WTC11 (cell line): ENCODE data around the gene ITGAV. TPM values are rescaled to one million over a fixed set of nuclear protein-coding genes. Genes with fewer than 3 reads are reported as not detected.

Source experiments
- ATAC-seq: fragments of 200-7000 bp; cut with Tn5 transposase; 2 replicates; pipeline ENCODE4 v1.10.0; 2021; ENCODE audit warnings: mild to moderate bottlenecking, moderate library complexity
- CTCF ChIA-PET: fragments of 300-600 bp; sonication (Branson Sonifier 250); formaldehyde crosslinking; loops from one replicate; lab custom pipeline; 2021; ENCODE audit warnings: antibody characterized with exemption; lab: Charles Lee
- POLR2A ChIA-PET: fragments of 350-600 bp; sonication (Branson Sonifier 250); formaldehyde crosslinking; loops from one replicate; lab custom pipeline; 2021; ENCODE audit warnings: antibody characterized with exemption; lab: Charles Lee
- DNase-seq: peaks from one replicate; pipeline ENCODE4 v3.0.0; 2021; ENCODE audit warnings: low spot score
- H3K27ac Mint-ChIP-seq: 2 replicates; pipeline ENCODE4 v1.8.0; 2021; ENCODE audit warnings: mixed read lengths
- H3K27me3 Mint-ChIP-seq: 2 replicates; pipeline ENCODE4 v1.8.0; 2021; ENCODE audit warnings: low read depth, mild to moderate bottlenecking, moderate library complexity, mixed read lengths
- H3K36me3 Mint-ChIP-seq: 2 replicates; pipeline ENCODE4 v1.8.0; 2021; ENCODE audit warnings: mixed read lengths
- H3K4me1 Mint-ChIP-seq: 2 replicates; pipeline ENCODE4 v1.8.0; 2022; ENCODE audit warnings: mixed read lengths
- H3K4me3 Mint-ChIP-seq: 2 replicates; pipeline ENCODE4 v1.8.0; 2021; ENCODE audit warnings: mild to moderate bottlenecking, moderate library complexity, mixed read lengths
- H3K9me3 Mint-ChIP-seq: 2 replicates; pipeline ENCODE4 v1.8.0; 2021; ENCODE audit warnings: mixed read lengths
- ATF6 ChIP-seq: sonication (generic); formaldehyde crosslinking; IDR thresholded peaks from 2 replicates; pipeline ENCODE4 v1.8.1; 2023; ENCODE audit warnings: mild to moderate bottlenecking, missing genetic modification reagents
- CREM ChIP-seq: sonication (generic); formaldehyde crosslinking; IDR thresholded peaks from 2 replicates; pipeline ENCODE4 v1.8.1; 2022; ENCODE audit warnings: mild to moderate bottlenecking, missing genetic modification reagents, moderate library complexity
- E2F5 ChIP-seq: sonication (generic); formaldehyde crosslinking; IDR thresholded peaks from 2 replicates; pipeline ENCODE4 v1.8.1; 2022; ENCODE audit warnings: mild to moderate bottlenecking, moderate library complexity, missing genetic modification reagents
- ESRRA ChIP-seq: sonication (generic); formaldehyde crosslinking; IDR thresholded peaks from 2 replicates; pipeline ENCODE4 v1.8.1; 2022; ENCODE audit warnings: mild to moderate bottlenecking, missing genetic modification reagents, borderline replicate concordance
- ETV6 ChIP-seq: sonication (generic); formaldehyde crosslinking; IDR thresholded peaks from 2 replicates; pipeline ENCODE4 v1.8.1; 2022; ENCODE audit warnings: mild to moderate bottlenecking, missing genetic modification reagents
- GABPB1 ChIP-seq: sonication (generic); formaldehyde crosslinking; IDR thresholded peaks from 2 replicates; pipeline ENCODE4 v1.8.1; 2023; ENCODE audit warnings: mild to moderate bottlenecking, missing genetic modification reagents
- KAT7 ChIP-seq: sonication (generic); formaldehyde crosslinking; IDR thresholded peaks from 2 replicates; pipeline ENCODE4 v1.8.1; 2023; ENCODE audit warnings: missing genetic modification reagents, mild to moderate bottlenecking, borderline replicate concordance
- NFYB ChIP-seq: sonication (generic); formaldehyde crosslinking; conservative IDR thresholded peaks from 2 replicates; pipeline ENCODE4 v1.8.0; 2022; ENCODE audit warnings: low read depth, missing genetic modification reagents
- OVOL2 ChIP-seq: fragments of 250-450 bp; sonication (Bioruptor Pico); IDR thresholded peaks from 2 replicates; pipeline ENCODE4 v1.9.0; 2021; ENCODE audit warnings: mild to moderate bottlenecking, borderline replicate concordance
- PREB ChIP-seq: sonication (generic); formaldehyde crosslinking; IDR thresholded peaks from 2 replicates; pipeline ENCODE4 v1.8.1; 2022; ENCODE audit warnings: mild to moderate bottlenecking, missing genetic modification reagents, moderate library complexity, borderline replicate concordance
- PRRX2 ChIP-seq: fragments of 250-450 bp; sonication (Bioruptor Pico); IDR thresholded peaks from 2 replicates; pipeline ENCODE4 v1.8.0; 2021; ENCODE audit warnings: mild to moderate bottlenecking
- SMAD4 ChIP-seq: sonication (generic); formaldehyde crosslinking; IDR thresholded peaks from 2 replicates; pipeline ENCODE4 v1.8.0; 2022; ENCODE audit warnings: mild to moderate bottlenecking, missing genetic modification reagents
- TEAD1 ChIP-seq: sonication (generic); formaldehyde crosslinking; IDR thresholded peaks from 2 replicates; pipeline ENCODE4 v1.8.0; 2022; ENCODE audit warnings: mild to moderate bottlenecking, missing genetic modification reagents
- USF1 ChIP-seq: sonication (generic); formaldehyde crosslinking; IDR thresholded peaks from 2 replicates; pipeline ENCODE4 v1.8.0; 2022; ENCODE audit warnings: mild to moderate bottlenecking, missing genetic modification reagents
- ZNF219 ChIP-seq: sonication (generic); formaldehyde crosslinking; IDR thresholded peaks from 2 replicates; pipeline ENCODE4 v1.8.0; 2023; ENCODE audit warnings: missing genetic modification reagents, mild to moderate bottlenecking, borderline replicate concordance
- ZNF416 ChIP-seq: fragments of 250-450 bp; sonication (Bioruptor Pico); IDR thresholded peaks from 2 replicates; pipeline ENCODE4 v1.9.0; 2021; ENCODE audit warnings: mild to moderate bottlenecking, inconsistent platforms
- total RNA-seq: library from RNA; stranded (reverse); gene quantifications from 3 replicates; pipeline ENCODE4 v1.2.3, GENCODE V29; 2021
- TF ChIP-seq, protein P1 (sequence below): fragments of 250-450 bp; sonication (Bioruptor Pico); IDR thresholded peaks from 2 replicates; pipeline ENCODE4 v1.9.0; 2021; ENCODE audit warnings: moderate library complexity, mild to moderate bottlenecking, inconsistent platforms, borderline replicate concordance
- TF ChIP-seq, protein P2 (sequence below): sonication (generic); formaldehyde crosslinking; IDR thresholded peaks from 2 replicates; pipeline ENCODE4 v1.8.0; 2022; ENCODE audit warnings: mild to moderate bottlenecking, missing genetic modification reagents
- TF ChIP-seq, protein P3 (sequence below): sonication (generic); formaldehyde crosslinking; IDR thresholded peaks from 2 replicates; pipeline ENCODE4 v1.8.0; 2022; ENCODE audit warnings: missing genetic modification reagents

ITGAV gene
- total RNA-seq, 1 experiment from 2014 or later, result 30.0 TPM

DNA sequence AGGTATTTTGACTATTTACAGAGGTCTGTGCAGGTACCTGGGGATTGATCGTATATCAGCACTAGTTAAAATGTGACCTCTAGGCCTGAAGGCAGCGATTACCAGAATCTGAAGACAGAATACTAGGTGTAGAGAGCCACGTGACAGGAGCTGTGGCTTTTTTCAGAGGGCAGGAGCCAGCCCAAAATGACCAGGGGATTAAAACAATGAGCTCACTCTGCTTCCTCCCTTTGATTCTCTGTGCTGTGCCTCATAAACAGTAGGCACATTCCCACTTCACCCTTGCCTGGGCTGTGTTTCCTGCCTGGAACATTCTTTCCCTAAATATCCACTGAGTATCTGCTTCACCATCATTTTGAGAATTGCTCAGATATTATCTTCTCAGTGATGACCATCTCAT lies 15.2 kb downstream of the ITGAV start:
- H3K4me3 Mint-ChIP-seq, result no peak overlapping the region
- peak overlapping the region; percentile 54 for H3K27ac Mint-ChIP-seq
- H3K4me1 Mint-ChIP-seq, result peaks cover 20% of the 10 kb centered on the region
- no peaks in the 10 kb centered on the region for H3K36me3 Mint-ChIP-seq
- DNase-seq (no peak), ATAC-seq (peak; percentile 61)
- POLR2A ChIA-PET, result no interaction called here
- H3K27me3 Mint-ChIP-seq, result no peaks in the 10 kb centered on the region
- H3K9me3 Mint-ChIP-seq, result no peaks in the 10 kb centered on the region
- CTCF ChIA-PET, result no interaction called here
- TF ChIP-seq, protein P1, sequence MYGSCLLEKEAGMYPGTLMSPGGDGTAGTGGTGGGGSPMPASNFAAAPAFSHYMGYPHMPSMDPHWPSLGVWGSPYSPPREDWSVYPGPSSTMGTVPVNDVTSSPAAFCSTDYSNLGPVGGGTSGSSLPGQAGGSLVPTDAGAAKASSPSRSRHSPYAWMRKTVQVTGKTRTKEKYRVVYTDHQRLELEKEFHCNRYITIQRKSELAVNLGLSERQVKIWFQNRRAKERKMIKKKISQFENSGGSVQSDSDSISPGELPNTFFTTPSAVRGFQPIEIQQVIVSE (CRISPR knock-in tag), result no peak
- TF ChIP-seq ATF6 (CRISPR knock-in tag), result no peak
- no peak for TF ChIP-seq KAT7 (CRISPR knock-in tag)
- TF ChIP-seq ESRRA, result no peak
- TF ChIP-seq USF1 (CRISPR knock-in tag), result no peak
- no peak for TF ChIP-seq ZNF219 (CRISPR knock-in tag)
- no peak for TF ChIP-seq GABPB1
- TF ChIP-seq SMAD4 (CRISPR knock-in tag), result no peak
- no peak for TF ChIP-seq PRRX2 (CRISPR knock-in tag)
- no peak for TF ChIP-seq CREM (CRISPR knock-in tag)
- TF ChIP-seq, protein P2, sequence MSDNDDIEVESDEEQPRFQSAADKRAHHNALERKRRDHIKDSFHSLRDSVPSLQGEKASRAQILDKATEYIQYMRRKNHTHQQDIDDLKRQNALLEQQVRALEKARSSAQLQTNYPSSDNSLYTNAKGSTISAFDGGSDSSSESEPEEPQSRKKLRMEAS (CRISPR knock-in tag), result no peak
- no peak for TF ChIP-seq ZNF416 (CRISPR knock-in tag)
- no peak for TF ChIP-seq OVOL2 (CRISPR knock-in tag)
- TF ChIP-seq, protein P3, sequence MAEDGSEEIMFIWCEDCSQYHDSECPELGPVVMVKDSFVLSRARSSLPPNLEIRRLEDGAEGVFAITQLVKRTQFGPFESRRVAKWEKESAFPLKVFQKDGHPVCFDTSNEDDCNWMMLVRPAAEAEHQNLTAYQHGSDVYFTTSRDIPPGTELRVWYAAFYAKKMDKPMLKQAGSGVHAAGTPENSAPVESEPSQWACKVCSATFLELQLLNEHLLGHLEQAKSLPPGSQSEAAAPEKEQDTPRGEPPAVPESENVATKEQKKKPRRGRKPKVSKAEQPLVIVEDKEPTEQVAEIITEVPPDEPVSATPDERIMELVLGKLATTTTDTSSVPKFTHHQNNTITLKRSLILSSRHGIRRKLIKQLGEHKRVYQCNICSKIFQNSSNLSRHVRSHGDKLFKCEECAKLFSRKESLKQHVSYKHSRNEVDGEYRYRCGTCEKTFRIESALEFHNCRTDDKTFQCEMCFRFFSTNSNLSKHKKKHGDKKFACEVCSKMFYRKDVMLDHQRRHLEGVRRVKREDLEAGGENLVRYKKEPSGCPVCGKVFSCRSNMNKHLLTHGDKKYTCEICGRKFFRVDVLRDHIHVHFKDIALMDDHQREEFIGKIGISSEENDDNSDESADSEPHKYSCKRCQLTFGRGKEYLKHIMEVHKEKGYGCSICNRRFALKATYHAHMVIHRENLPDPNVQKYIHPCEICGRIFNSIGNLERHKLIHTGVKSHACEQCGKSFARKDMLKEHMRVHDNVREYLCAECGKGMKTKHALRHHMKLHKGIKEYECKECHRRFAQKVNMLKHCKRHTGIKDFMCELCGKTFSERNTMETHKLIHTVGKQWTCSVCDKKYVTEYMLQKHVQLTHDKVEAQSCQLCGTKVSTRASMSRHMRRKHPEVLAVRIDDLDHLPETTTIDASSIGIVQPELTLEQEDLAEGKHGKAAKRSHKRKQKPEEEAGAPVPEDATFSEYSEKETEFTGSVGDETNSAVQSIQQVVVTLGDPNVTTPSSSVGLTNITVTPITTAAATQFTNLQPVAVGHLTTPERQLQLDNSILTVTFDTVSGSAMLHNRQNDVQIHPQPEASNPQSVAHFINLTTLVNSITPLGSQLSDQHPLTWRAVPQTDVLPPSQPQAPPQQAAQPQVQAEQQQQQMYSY (CRISPR knock-in tag), result no peak
- TF ChIP-seq ETV6 (CRISPR knock-in tag), result no peak
- TF ChIP-seq NFYB (CRISPR knock-in tag), result no peak
- TF ChIP-seq PREB (CRISPR knock-in tag), result no peak
- TF ChIP-seq E2F5 (CRISPR knock-in tag), result no peak
- TF ChIP-seq TEAD1 (CRISPR knock-in tag), result no peak
